HCT116 (cell line): Measurements from ENCODE around the gene PYGL. TPM values are rescaled to one million over a fixed set of nuclear protein-coding genes. Genes with fewer than 3 reads are reported as not detected.

Experiments
- ATAC-seq: fragments of 200-7000 bp; cut with Tn5 transposase; 2 replicates; pipeline ENCODE4 v1.9.1; 2020; ENCODE audit warnings: mild to moderate bottlenecking, moderate library complexity
- BruUV-seq: library from RNA; stranded (reverse); fragments of 400-500 nt; replicated peaks from 2 replicates; lab custom pipeline; 2021; lab: Mats Ljungman, UMichigan
- CTCF ChIA-PET: fragments of 300-600 bp; sonication (Branson Sonifier 250); formaldehyde crosslinking; loops from one replicate; lab custom pipeline; 2021; ENCODE audit warnings: antibody characterized with exemption; lab: Charles Lee
- POLR2A ChIA-PET: fragments of 300-600, 350-600 bp; sonication (Branson Sonifier 250); formaldehyde crosslinking; loops from one replicate; lab custom pipeline; 2021; ENCODE audit warnings: antibody characterized with exemption; lab: Charles Lee
- RAD21 ChIA-PET, 2 experiments: fragments of 300-600 bp; sonication (Branson Sonifier 250); formaldehyde crosslinking; loops; one replicate each; lab custom pipeline; 2023; ENCODE audit warnings: low total read pairs in 2 of 2; ENCODE audit not compliant: uncharacterized antibody in 2 of 2, unreplicated experiment in 2 of 2, low non-redundant PET in 1 of 2; lab: Charles Lee
- DNase-seq: peaks from one replicate; pipeline ENCODE4 v3.0.0-alpha.2; 2010; ENCODE audit warnings: low read depth, low spot score
- H2AFZ ChIP-seq: fragments of 200-600 bp; shearing (Covaris generic), sonication (generic); 2 replicates; pipeline ENCODE4 v1.6.1; 2017; ENCODE audit warnings: low read depth, mixed run types, mixed read lengths, antibody characterized with exemption, low read length; ENCODE audit not compliant: poor library complexity, severe bottlenecking
- H3K27ac ChIP-seq: 2 replicates; pipeline ENCODE4 v1.5.1; 2012; ENCODE audit warnings: low read depth, low read length
- H3K27me3 ChIP-seq: fragments of 200-600 bp; sonication (generic); 2 replicates; pipeline ENCODE4 v1.6.1; 2016; ENCODE audit warnings: mixed run types, low read length, mixed read lengths; ENCODE audit not compliant: insufficient read depth
- H3K36me3 ChIP-seq, 2 experiments: fragments of 200-500 bp in 1 of 2; fragments of 200-600 bp in 1 of 2; sonication (Bioruptor generic) in 1 of 2; sonication (generic) in 1 of 2; 2 replicates each; pipeline versions ENCODE4 v1.5.1 to v1.6.1; 2014 to 2016; ENCODE audit warnings: low read length in 2 of 2, inconsistent platforms in 1 of 2, mixed read lengths in 1 of 2, mixed run types in 1 of 2; ENCODE audit not compliant: insufficient read depth in 2 of 2, control insufficient read depth in 1 of 2
- H3K4me1 ChIP-seq, 2 experiments: fragments of 200-600 bp in 1 of 2; sonication (generic) in 1 of 2; 2 replicates each; pipeline versions ENCODE4 v1.5.1 to v1.6.1; 2012 to 2017; ENCODE audit warnings: low read length in 2 of 2, inconsistent platforms in 1 of 2, mild to moderate bottlenecking in 1 of 2, mixed read lengths in 1 of 2, mixed run types in 1 of 2, moderate library complexity in 1 of 2; ENCODE audit not compliant: insufficient read depth in 2 of 2, control insufficient read depth in 1 of 2
- H3K4me2 ChIP-seq: fragments of 200-600 bp; sonication (generic); 2 replicates; pipeline ENCODE4 v1.6.1; 2017; ENCODE audit warnings: mixed run types, low read length, mixed read lengths
- H3K4me3 ChIP-seq, 2 experiments: fragments of 200-600 bp in 1 of 2; sonication (generic) in 1 of 2; replicated peaks in 1 of 2; 2 replicates each; pipeline ENCODE4 v1.5.1; 2011 to 2016; ENCODE audit warnings: low read length in 2 of 2, control low read depth in 1 of 2, low read depth in 1 of 2, mild to moderate bottlenecking in 1 of 2, mixed read lengths in 1 of 2, mixed run types in 1 of 2
- H3K79me2 ChIP-seq: fragments of 200-600 bp; sonication (generic); 2 replicates; pipeline ENCODE4 v1.6.1; 2017; ENCODE audit warnings: mild to moderate bottlenecking, mixed run types, low read length, moderate library complexity, mixed read lengths; ENCODE audit not compliant: insufficient read depth
- H3K9ac ChIP-seq: fragments of 200-600 bp; sonication (generic); 2 replicates; pipeline ENCODE4 v1.6.1; 2016; ENCODE audit warnings: low read length, mixed read lengths
- H3K9me2 ChIP-seq: fragments of 200-600 bp; sonication (generic), shearing (Covaris generic); 2 replicates; pipeline ENCODE4 v1.6.1; 2017; ENCODE audit warnings: mixed run types, mild to moderate bottlenecking, moderate library complexity; ENCODE audit not compliant: insufficient read depth
- H3K9me3 ChIP-seq, 2 experiments: fragments of 200-500 bp in 1 of 2; fragments of 200-600 bp in 1 of 2; sonication (Bioruptor generic) in 1 of 2; sonication (generic) in 1 of 2; 2 replicates each; pipeline ENCODE4 v1.6.1; 2014 to 2017; ENCODE audit warnings: low read length in 2 of 2, mixed read lengths in 2 of 2, inconsistent platforms in 1 of 2, low read depth in 1 of 2, mild to moderate bottlenecking in 1 of 2, mixed run types in 1 of 2, moderate library complexity in 1 of 2; ENCODE audit not compliant: control insufficient read depth in 1 of 2, insufficient read depth in 1 of 2
- H4K20me1 ChIP-seq: fragments of 200-600 bp; sonication (generic), shearing (Covaris generic); 2 replicates; pipeline ENCODE4 v1.6.1; 2017; ENCODE audit warnings: mixed run types, mild to moderate bottlenecking, moderate library complexity; ENCODE audit not compliant: insufficient read depth
- CEBPB ChIP-seq: IDR thresholded peaks from 2 replicates; pipeline ENCODE4 v1.6.1; 2012; ENCODE audit warnings: low read depth
- EGR1 ChIP-seq: IDR thresholded peaks from 2 replicates; pipeline ENCODE4 v1.6.1; 2012; ENCODE audit warnings: low read depth
- ELF1 ChIP-seq: IDR thresholded peaks from 2 replicates; pipeline ENCODE4 v1.6.1; 2012; ENCODE audit warnings: low read depth, borderline replicate concordance
- EZH2 ChIP-seq: fragments of 200-600 bp; sonication (generic); IDR thresholded peaks from 2 replicates; pipeline ENCODE4 v1.6.1; 2017; ENCODE audit warnings: antibody characterized with exemption, mixed run types
- FOSL1 ChIP-seq: IDR thresholded peaks from 2 replicates; pipeline ENCODE4 v1.6.1; 2012; ENCODE audit warnings: low read depth
- JUND ChIP-seq: IDR thresholded peaks from 2 replicates; pipeline ENCODE4 v1.6.1; 2012
- POLR2A ChIP-seq: IDR thresholded peaks from 2 replicates; pipeline ENCODE4 v1.7.0; 2011; ENCODE audit warnings: borderline replicate concordance; ENCODE audit not compliant: insufficient read depth, insufficient read length; ENCODE audit errors: extremely low read depth
- POLR2AphosphoS5 ChIP-seq: IDR thresholded peaks from 2 replicates; pipeline ENCODE4 v1.6.1; 2011; ENCODE audit warnings: mild to moderate bottlenecking, low read depth, low read length, moderate library complexity
- RAD21 ChIP-seq: IDR thresholded peaks from 2 replicates; pipeline ENCODE4 v1.6.1; 2012; ENCODE audit warnings: low read depth, mild to moderate bottlenecking
- SIN3A ChIP-seq: IDR thresholded peaks from 2 replicates; pipeline ENCODE4 v1.6.1; 2012; ENCODE audit warnings: low read depth
- SRF ChIP-seq: IDR thresholded peaks from 2 replicates; pipeline ENCODE4 v1.6.1; 2012; ENCODE audit warnings: low read depth
- TCF7L2 ChIP-seq: IDR thresholded peaks from 2 replicates; pipeline ENCODE4 v1.7.0; 2011; ENCODE audit warnings: borderline replicate concordance, inconsistent platforms; ENCODE audit not compliant: insufficient read depth, insufficient read length; ENCODE audit errors: extremely low read depth
- YY1 ChIP-seq: IDR thresholded peaks from 2 replicates; pipeline ENCODE4 v1.6.1; 2011; ENCODE audit warnings: low read length, low read depth, moderate library complexity, mild to moderate bottlenecking; ENCODE audit not compliant: insufficient replicate concordance; ENCODE audit errors: extremely low read depth
- ZBTB33 ChIP-seq: IDR thresholded peaks from 2 replicates; pipeline ENCODE4 v1.6.1; 2011; ENCODE audit warnings: mild to moderate bottlenecking, low read length, moderate library complexity; ENCODE audit not compliant: insufficient replicate concordance; ENCODE audit errors: extremely low read depth
- ZFX ChIP-seq: fragments of 450-650 bp; IDR thresholded peaks from 2 replicates; pipeline ENCODE4 v1.6.1; 2017
- ZNF274 ChIP-seq: fragments of 200-500 bp; sonication (Bioruptor generic); IDR thresholded peaks from 2 replicates; pipeline ENCODE4 v1.6.1; 2014; ENCODE audit warnings: mild to moderate bottlenecking, low read depth, low read length, inconsistent platforms
- intact Hi-C: fragments of 100-400 bp; cut with micrococcal nuclease; formaldehyde crosslinking; loops from 2 replicates; pipeline ENCODE4 v1.10.0; 2022
- total RNA-seq: library from RNA; stranded (reverse); gene quantifications from one replicate; pipeline ENCODE4 v1.2.1, GENCODE V29; 2021; ENCODE audit not compliant: unreplicated experiment
- TF ChIP-seq, protein P1 (sequence below), 3 experiments: fragments of 200-600 bp in 1 of 3; sonication (generic) in 1 of 3; IDR thresholded peaks in 2 of 3; conservative IDR thresholded peaks in 1 of 3; 2 replicates each; pipeline ENCODE4 v1.5.1; 2012 to 2017; ENCODE audit warnings: low read depth in 2 of 3, low read length in 2 of 3, antibody characterized with exemption in 1 of 3, borderline replicate concordance in 1 of 3, control low read depth in 1 of 3, mild to moderate bottlenecking in 1 of 3, mixed read lengths in 1 of 3, mixed run types in 1 of 3, moderate library complexity in 1 of 3; ENCODE audit not compliant: insufficient read depth in 1 of 3

Gene PYGL
- total RNA-seq, 1 experiment from 2014 or later: 173 TPM

- no TSS peak for BruUV-seq
- no peaks in the 10 kb centered on the region for H4K20me1 ChIP-seq
- no peaks in the 10 kb centered on the region for H3K4me1 ChIP-seq
- H3K9me2 ChIP-seq: no peaks in the 10 kb centered on the region
- ATAC-seq (no peak), DNase-seq (no peak)
- POLR2A ChIA-PET: no interaction called here
- H3K27me3 ChIP-seq: no peaks in the 10 kb centered on the region
- H3K79me2 ChIP-seq: no peaks in the 10 kb centered on the region
- H3K9me3 ChIP-seq: no peaks in the 10 kb centered on the region
- H3K36me3 ChIP-seq: peaks cover 53 to 54% of the 10 kb centered on the region in 2 experiments
- intact Hi-C loops: no loop called here
- RAD21 ChIA-PET: no interaction called here
- H3K4me2 ChIP-seq: no peak overlapping the region
- no peak overlapping the region for H3K4me3 ChIP-seq
- TF ChIP-seq SIN3A (no peak), FOSL1 (no peak), ZBTB33 (no peak), JUND (no peak), YY1 (no peak), TCF7L2 (no peak), ZFX (no peak), CEBPB (no peak), POLR2AphosphoS5 (no peak), POLR2A (no peak), ELF1 (no peak), EGR1 (no peak), SRF (no peak), ZNF274 (no peak), RAD21 (no peak), EZH2 (no peak)
- TF ChIP-seq, protein P1, sequence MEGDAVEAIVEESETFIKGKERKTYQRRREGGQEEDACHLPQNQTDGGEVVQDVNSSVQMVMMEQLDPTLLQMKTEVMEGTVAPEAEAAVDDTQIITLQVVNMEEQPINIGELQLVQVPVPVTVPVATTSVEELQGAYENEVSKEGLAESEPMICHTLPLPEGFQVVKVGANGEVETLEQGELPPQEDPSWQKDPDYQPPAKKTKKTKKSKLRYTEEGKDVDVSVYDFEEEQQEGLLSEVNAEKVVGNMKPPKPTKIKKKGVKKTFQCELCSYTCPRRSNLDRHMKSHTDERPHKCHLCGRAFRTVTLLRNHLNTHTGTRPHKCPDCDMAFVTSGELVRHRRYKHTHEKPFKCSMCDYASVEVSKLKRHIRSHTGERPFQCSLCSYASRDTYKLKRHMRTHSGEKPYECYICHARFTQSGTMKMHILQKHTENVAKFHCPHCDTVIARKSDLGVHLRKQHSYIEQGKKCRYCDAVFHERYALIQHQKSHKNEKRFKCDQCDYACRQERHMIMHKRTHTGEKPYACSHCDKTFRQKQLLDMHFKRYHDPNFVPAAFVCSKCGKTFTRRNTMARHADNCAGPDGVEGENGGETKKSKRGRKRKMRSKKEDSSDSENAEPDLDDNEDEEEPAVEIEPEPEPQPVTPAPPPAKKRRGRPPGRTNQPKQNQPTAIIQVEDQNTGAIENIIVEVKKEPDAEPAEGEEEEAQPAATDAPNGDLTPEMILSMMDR (IDR thresholded peaks at IDR 0.05 in 2 of 3, conservative IDR thresholded peaks at IDR 0.05 in 1 of 3; ENCODE audit: borderline replicate concordance in 1 of 3, insufficient read depth in 1 of 3, low read depth in 2 of 3, low read length in 2 of 3): no peak
- H3K9ac ChIP-seq: no peak overlapping the region
- CTCF ChIA-PET: no interaction called here
- H2AFZ ChIP-seq: no peak overlapping the region
- H3K27ac ChIP-seq: no peak overlapping the region
Measured at GRCh38 chr14:50906326-50907065, 37.8 kb downstream of the PYGL start.
